K562 (cell line): ENCODE results near the gene BCAS3. TPM values are rescaled to one million over a fixed set of nuclear protein-coding genes. Genes with fewer than 3 reads are reported as not detected.

Source experiments
- ATAC-seq: fragments of 200-7000 bp; cut with Tn5 transposase; 3 replicates; pipeline ENCODE4 v1.9.1; 2020; ENCODE audit warnings: moderate library complexity
- BruUV-seq: library from RNA; stranded (reverse); fragments of 400-500 nt; replicated peaks from 2 replicates; lab custom pipeline; 2021; lab: Mats Ljungman, UMichigan
- CTCF ChIA-PET: fragments of 300-600 bp; formaldehyde crosslinking; extraction: SDS; loops from one replicate; lab custom pipeline; 2021; ENCODE audit warnings: low intra/inter-chr PET ratio; lab: Yijun Ruan, JAX
- POLR2A ChIA-PET: fragments of 300-600, 350-650 bp; sonication (Branson Sonifier 250); formaldehyde crosslinking; extraction: SDS; loops from one replicate; lab custom pipeline; 2021; ENCODE audit warnings: antibody characterized with exemption, inconsistent platforms; lab: Yijun Ruan, JAX
- DNase-seq, 4 experiments: peaks; one replicate each; pipeline versions ENCODE4 v3.0.0 to v3.0.0-alpha.2; 2011 to 2018; ENCODE audit warnings: low spot score in 3 of 4, mixed read lengths in 3 of 4; ENCODE audit errors: extremely low read depth in 1 of 4
- FAIRE-seq: peaks from 2 replicates; lab custom pipeline; 2011; peaks lifted over from hg19 to GRCh38; lab: Jason Lieb, UNC
- H2AFZ ChIP-seq: 2 replicates; pipeline ENCODE4 v1.6.0; 2011; ENCODE audit warnings: low read depth, low read length, control low read depth, inconsistent platforms
- H3K27ac ChIP-seq: fragments of 200-600 bp; 3 replicates; pipeline ENCODE4 v1.8.0; 2011; ENCODE audit warnings: low read depth, mild to moderate bottlenecking, control low read depth, inconsistent platforms, low read length, moderate library complexity, mixed read lengths; ENCODE audit errors: extremely low read depth
- H3K27me3 ChIP-seq, 2 experiments: fragments of 300-600 bp in 1 of 2; 2 replicates in 1 of 2; 3 replicates in 1 of 2; pipeline versions ENCODE4 v1.6.0 to v1.8.0; 2011; ENCODE audit warnings: inconsistent platforms in 2 of 2, low read length in 2 of 2, mild to moderate bottlenecking in 1 of 2, mixed read lengths in 1 of 2, moderate library complexity in 1 of 2; ENCODE audit not compliant: control insufficient read depth in 2 of 2, insufficient read depth in 2 of 2
- H3K36me3 ChIP-seq: fragments of 300-600 bp; 3 replicates; pipeline ENCODE4 v1.8.0; 2011; ENCODE audit warnings: mild to moderate bottlenecking, low read length, inconsistent platforms; ENCODE audit not compliant: control insufficient read depth, insufficient read depth
- H3K4me1 ChIP-seq, 2 experiments: fragments of 200-600 bp in 1 of 2; replicated peaks in 1 of 2; 2 replicates in 1 of 2; 3 replicates in 1 of 2; pipeline versions ENCODE4 v1.5.1 to v1.8.0; 2011; ENCODE audit warnings: inconsistent platforms in 2 of 2, low read length in 2 of 2, mild to moderate bottlenecking in 1 of 2, mixed read lengths in 1 of 2, moderate library complexity in 1 of 2; ENCODE audit not compliant: control insufficient read depth in 2 of 2, insufficient read depth in 2 of 2
- H3K4me2 ChIP-seq: 2 replicates; pipeline ENCODE4 v1.6.1; 2011; ENCODE audit warnings: low read length, control low read depth, inconsistent platforms, mixed read lengths; ENCODE audit not compliant: insufficient read depth
- H3K4me3 ChIP-seq: fragments of 200-600 bp; sonication (generic), shearing (Covaris generic); 2 replicates; pipeline ENCODE4 v1.5.1; 2016; ENCODE audit warnings: control low read depth, inconsistent platforms
- H3K79me2 ChIP-seq: fragments of 200-600 bp; 3 replicates; pipeline ENCODE4 v1.8.0; 2011; ENCODE audit warnings: low read length, inconsistent platforms; ENCODE audit not compliant: control insufficient read depth, insufficient read depth
- H3K9ac ChIP-seq, 2 experiments: 2 replicates each; pipeline versions ENCODE4 v1.6.0 to v1.6.1; 2011; ENCODE audit warnings: low read depth in 2 of 2, low read length in 2 of 2, control low read depth in 1 of 2, inconsistent platforms in 1 of 2, mild to moderate bottlenecking in 1 of 2, mixed read lengths in 1 of 2; ENCODE audit not compliant: insufficient read depth in 1 of 2
- H3K9me1 ChIP-seq: one replicate; pipeline ENCODE4 v1.6.0; 2011; ENCODE audit warnings: inconsistent platforms, mild to moderate bottlenecking, low read length, moderate library complexity; ENCODE audit not compliant: control insufficient read depth, insufficient read depth
- H3K9me3 ChIP-seq: replicated peaks from 2 replicates; pipeline ENCODE4 v1.5.1; 2011; ENCODE audit warnings: low read depth, low read length, inconsistent platforms; ENCODE audit not compliant: control insufficient read depth, insufficient read depth
- H4K20me1 ChIP-seq: replicated peaks from 2 replicates; pipeline ENCODE4 v1.6.1; 2011; ENCODE audit warnings: low read length, inconsistent platforms, mixed read lengths; ENCODE audit not compliant: control insufficient read depth, insufficient read depth
- CXXC5 ChIP-seq: fragments of 250-450 bp; sonication (Bioruptor Pico); IDR thresholded peaks from 2 replicates; pipeline ENCODE4 v1.8.0; 2022; ENCODE audit warnings: inconsistent platforms, mild to moderate bottlenecking, moderate library complexity
- EHMT2 ChIP-seq: fragments of 450-650 bp; IDR thresholded peaks from 2 replicates; pipeline ENCODE4 v1.6.1; 2018; ENCODE audit warnings: antibody characterized with exemption
- HDAC2 ChIP-seq: fragments of 450-650 bp; IDR thresholded peaks from 2 replicates; pipeline ENCODE4 v1.6.1; 2016; ENCODE audit warnings: mild to moderate bottlenecking
- MTF1 ChIP-seq: fragments of 250-450 bp; sonication (Bioruptor Pico); IDR thresholded peaks from 2 replicates; pipeline ENCODE4 v1.9.0; 2021; ENCODE audit warnings: moderate library complexity, mild to moderate bottlenecking, inconsistent platforms, borderline replicate concordance
- RBM34 ChIP-seq: fragments of 200-400 bp; formaldehyde crosslinking; IDR thresholded peaks from 2 replicates; pipeline ENCODE4 v1.6.1; 2018; ENCODE audit warnings: low read length, borderline replicate concordance; ENCODE audit not compliant: insufficient read depth
- SRSF7 ChIP-seq: fragments of 200-400 bp; formaldehyde crosslinking; optimal IDR thresholded peaks from 2 replicates; pipeline ENCODE3; 2017; ENCODE audit warnings: mild to moderate bottlenecking, low read depth, low read length
- ZNF561 ChIP-seq: fragments of 450-650 bp; formaldehyde crosslinking; conservative IDR thresholded peaks from 2 replicates; pipeline ENCODE4 v1.4.0; 2020; ENCODE audit warnings: mild to moderate bottlenecking, moderate library complexity
- WGBS: fragments of 100-300 bp; shearing (Covaris generic); methylation state at CpG from one replicate; pipeline ENCODE4 v1.1.6; 2016; ENCODE audit warnings: low coverage, mixed read lengths; ENCODE audit not compliant: insufficient coverage; ENCODE audit errors: missing lambda C conversion rate; 5-methylcytosine and 5-hydroxymethylcytosine counted together
- in situ Hi-C: fragments of 300-500 bp; cut with MboI; formaldehyde crosslinking; loops from 4 replicates; pipeline ENCODE4 v1.15.0; 2018; ENCODE audit warnings: inconsistent platforms, mixed read lengths
- intact Hi-C: fragments of 100-400 bp; cut with micrococcal nuclease; formaldehyde crosslinking; loops from 2 replicates; pipeline ENCODE4 v1.14.2; 2022
- polyA plus RNA-seq, 8 experiments: library from polyadenylated mRNA; depleted of rRNA in 4 of 8; stranded (reverse) in 5 of 8; unstranded in 3 of 8; fragments of >200 nt; fragmentation: Nextera tagmentation in 2 of 8; fragmentation: Illumina TruSeq in 1 of 8; extraction: Ambion mirVana in 2 of 8; extraction: Trizol in 1 of 8; gene quantifications; 2 replicates each; pipeline versions ENCODE4 v1.2.1 to v1.2.3, GENCODE V29; 2011 to 2014; ENCODE audit warnings: inconsistent platforms in 1 of 8, missing spikeins in 1 of 8
- total RNA-seq, 7 experiments: library from RNA; depleted of rRNA in 6 of 7; stranded (reverse); fragments of >200 nt in 6 of 7; fragmentation: Illumina TruSeq in 2 of 7; extraction: Trizol in 2 of 7; gene quantifications; 2 replicates each; pipeline versions ENCODE4 v1.2.1 to v1.2.3, GENCODE V29; 2011 to 2021; ENCODE audit warnings: low replicate concordance in 1 of 7
- TF ChIP-seq, protein P1 (sequence below): fragments of 200-800 bp; sonication (Bioruptor generic); IDR thresholded peaks from 2 replicates; pipeline ENCODE4 v1.6.1; 2017; ENCODE audit warnings: missing genetic modification characterization, missing compliant biosample characterization

BCAS3 gene
- total and polyA plus RNA-seq, 9 of the 15 experiments (the other 6 are each of a cell fraction or from before 2014, with no cell fraction given) = 1.9 to 5.5 (median 3.5) TPM

- H3K9me1 ChIP-seq = no peaks in the 10 kb centered on the region
- no peaks in the 10 kb centered on the region for H3K79me2 ChIP-seq
- intact Hi-C loops (no loop called here), in situ Hi-C loops (no loop called here)
- CTCF ChIA-PET = no interaction called here
- ATAC-seq = no peak
- no TSS peak for BruUV-seq
- H3K4me2 ChIP-seq = no peak overlapping the region
- H3K4me1 ChIP-seq = no peaks in the 10 kb centered on the region; a peak in 2 of 5 replicates
- H3K27ac ChIP-seq = no peak overlapping the region
- H4K20me1 ChIP-seq = no peaks in the 10 kb centered on the region; the same call in 1 of the 2 replicates
- no peaks in the 10 kb centered on the region for H3K9me3 ChIP-seq
- WGBS = 0% methylated on average over 1 of the region's 1 CpG
- no peak overlapping the region for H2AFZ ChIP-seq
- DNase-seq = no peak
- no peak overlapping the region for H3K9ac ChIP-seq
- FAIRE-seq = no peak
- POLR2A ChIA-PET = no interaction called here
- TF ChIP-seq HDAC2 (no peak), CXXC5 (CRISPR knock-in tag) (no peak), ZNF561 (CRISPR knock-in tag) (no peak), RBM34 (no peak), SRSF7 (no peak), MTF1 (CRISPR knock-in tag) (no peak), EHMT2 (no peak)
- TF ChIP-seq, protein P1, sequence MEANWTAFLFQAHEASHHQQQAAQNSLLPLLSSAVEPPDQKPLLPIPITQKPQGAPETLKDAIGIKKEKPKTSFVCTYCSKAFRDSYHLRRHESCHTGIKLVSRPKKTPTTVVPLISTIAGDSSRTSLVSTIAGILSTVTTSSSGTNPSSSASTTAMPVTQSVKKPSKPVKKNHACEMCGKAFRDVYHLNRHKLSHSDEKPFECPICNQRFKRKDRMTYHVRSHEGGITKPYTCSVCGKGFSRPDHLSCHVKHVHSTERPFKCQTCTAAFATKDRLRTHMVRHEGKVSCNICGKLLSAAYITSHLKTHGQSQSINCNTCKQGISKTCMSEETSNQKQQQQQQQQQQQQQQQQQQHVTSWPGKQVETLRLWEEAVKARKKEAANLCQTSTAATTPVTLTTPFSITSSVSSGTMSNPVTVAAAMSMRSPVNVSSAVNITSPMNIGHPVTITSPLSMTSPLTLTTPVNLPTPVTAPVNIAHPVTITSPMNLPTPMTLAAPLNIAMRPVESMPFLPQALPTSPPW = no peak
- no peaks in the 10 kb centered on the region for H3K36me3 ChIP-seq
- H3K27me3 ChIP-seq = peaks cover 0 to 2% of the 10 kb centered on the region in 2 experiments; a peak in 1 of 5 replicates
- H3K4me3 ChIP-seq = no peak overlapping the region
These were observed 475.2 kb downstream of the BCAS3 start for GRCh38 chr17:61152898-61153297.
